Measurements from ENCODE around the gene UBA7.
"Not testable (repeated sequence)": the region's sequence is repeated elsewhere in the genome, so short reads cannot be mapped to it uniquely, and the experiment has no call there.

UBA7 gene

GRCh38 chr3:49813497-49814174 lies at the start of gene UBA7:
Gene UBA7 (minus strand): TSS chr3:49813953. CDS start chr3:49813787, 166 bp downstream.
- DNase-seq (ENCODE audit: low read depth) = peak; percentile 79

GRCh38 chr3:49859576-49860305 lies 46.0 kb upstream of the UBA7 start:
- DNase-seq (ENCODE audit: low read depth) = no peak

- peak; percentile 95 for DNase-seq (ENCODE audit: low read depth)
Measured at GRCh38 chr3:49856181-49857005, 42.6 kb upstream of the UBA7 start, which contains the start of gene TRAIP. Gene TRAIP (minus strand): TSS chr3:49856564. CDS start chr3:49856453, 111 bp downstream.

- DNase-seq (ENCODE audit: low read depth) = no peak
Measured at GRCh38 chr3:49855662-49856061, 41.9 kb upstream of the UBA7 start.

- no peak for DNase-seq (ENCODE audit: low read depth)
Measured at GRCh38 chr3:49845694-49846093, 31.9 kb upstream of the UBA7 start.

GRCh38 chr3:49844464-49845183 lies 30.9 kb upstream of the UBA7 start:
- DNase-seq (ENCODE audit: low read depth) = peak; percentile 58

- DNase-seq (ENCODE audit: low read depth) = no peak
Measured at GRCh38 chr3:49842843-49843517, 29.2 kb upstream of the UBA7 start.

GRCh38 chr3:49841806-49842205 lies 28.1 kb upstream of the UBA7 start:
- DNase-seq (ENCODE audit: low read depth) = no peak

- peak; percentile 33 for DNase-seq (ENCODE audit: low read depth)
Measured at GRCh38 chr3:49841126-49841696, 27.5 kb upstream of the UBA7 start.

GRCh38 chr3:49840388-49840787 lies 26.6 kb upstream of the UBA7 start:
- DNase-seq (ENCODE audit: low read depth) = no peak

GRCh38 chr3:49839193-49839809 lies 25.5 kb upstream of the UBA7 start:
- DNase-seq (ENCODE audit: low read depth) = peak; percentile 75

GRCh38 chr3:49831341-49831740 lies 17.6 kb upstream of the UBA7 start:
- DNase-seq (ENCODE audit: low read depth) = no peak

GRCh38 chr3:49826016-49826415 lies 12.3 kb upstream of the UBA7 start:
- DNase-seq (ENCODE audit: low read depth) = no peak

GRCh38 chr3:49823131-49823530 lies 9.4 kb upstream of the UBA7 start:
- DNase-seq (ENCODE audit: low read depth) = not testable (repeated sequence)

- peak; percentile 13 for DNase-seq (ENCODE audit: low read depth)
Measured at GRCh38 chr3:49812916-49813496, 747 bp downstream of the UBA7 start.

GRCh38 chr3:49807431-49808114 lies 6.2 kb downstream of the UBA7 start:
- DNase-seq (ENCODE audit: low read depth) = no peak

GRCh38 chr3:49806850-49807249 lies 6.9 kb downstream of the UBA7 start:
- DNase-seq (ENCODE audit: low read depth) = no peak

GRCh38 chr3:49805897-49806701 lies 7.7 kb downstream of the UBA7 start:
- no peak for DNase-seq (ENCODE audit: low read depth)

- DNase-seq (ENCODE audit: low read depth) = no peak
Measured at GRCh38 chr3:49805367-49805782, 8.4 kb downstream of the UBA7 start.

All from ELR (cell line).